ENCODE results near the gene LARP4B. TPM values are rescaled to one million over a fixed set of nuclear protein-coding genes. Genes with fewer than 3 reads are reported as not detected.

LARP4B gene
- total RNA-seq, 2 donors from 2014 or later, result 42.2 to 70.6 TPM

GRCh38 chr10:974038-974784 is 42.7 kb upstream of the LARP4B start:
- Histone ChIP-seq H3K9me3 (peaks cover 8% of the 10 kb centered on the region), H3K27me3 (replicated peaks; ENCODE audit: insufficient read depth) (no peaks in the 10 kb centered on the region), H3K4me1 (ENCODE audit: control insufficient read depth in 1 of 2, low read depth in 2 of 2) (peaks cover 5 to 9% of the 10 kb centered on the region in 2 donors), H3K4me3 (no peak overlapping the region), H3K36me3 (no peaks in the 10 kb centered on the region), H3K27ac (no peak overlapping the region)
- no peak for DNase-seq (ENCODE audit: low spot score)
- TF ChIP-seq CTCF (IDR thresholded peaks at IDR 0.05), result no peak
- no peak for ATAC-seq (ENCODE audit: insufficient number of reproducible peaks, low FRiP score, low read depth)

- no peaks in the 10 kb centered on the region for H3K27me3 ChIP-seq (replicated peaks; ENCODE audit: insufficient read depth)
- no peaks in the 10 kb centered on the region for H3K9me3 ChIP-seq
- no peak overlapping the region for H3K27ac ChIP-seq
- H3K36me3 ChIP-seq, result no peaks in the 10 kb centered on the region
- no peak for TF ChIP-seq CTCF (IDR thresholded peaks at IDR 0.05)
- peaks cover 5 to 9% of the 10 kb centered on the region in 2 donors for H3K4me1 ChIP-seq (ENCODE audit: control insufficient read depth in 1 of 2, low read depth in 2 of 2)
- ATAC-seq (ENCODE audit: insufficient number of reproducible peaks, low FRiP score, low read depth), result no peak
- DNase-seq (ENCODE audit: low spot score), result no peak
- no peak overlapping the region for H3K4me3 ChIP-seq
Measured at GRCh38 chr10:972763-973162, 41.3 kb upstream of the LARP4B start.

- ATAC-seq (ENCODE audit: insufficient number of reproducible peaks, low FRiP score, low read depth) (no peak), DNase-seq (ENCODE audit: low spot score) (no peak)
- no peak overlapping the region for H3K27ac ChIP-seq
- H3K9me3 ChIP-seq, result no peaks in the 10 kb centered on the region
- peaks cover 5 to 9% of the 10 kb centered on the region in 2 donors for H3K4me1 ChIP-seq (ENCODE audit: control insufficient read depth in 1 of 2, low read depth in 2 of 2)
- H3K36me3 ChIP-seq, result no peaks in the 10 kb centered on the region
- no peaks in the 10 kb centered on the region for H3K27me3 ChIP-seq (replicated peaks; ENCODE audit: insufficient read depth)
- H3K4me3 ChIP-seq, result no peak overlapping the region
- TF ChIP-seq CTCF (IDR thresholded peaks at IDR 0.05), result no peak
Measured at GRCh38 chr10:971613-972012, 40.1 kb upstream of the LARP4B start.

- ATAC-seq (ENCODE audit: insufficient number of reproducible peaks, low FRiP score, low read depth) (no peak), DNase-seq (ENCODE audit: low spot score) (no peak)
- no peak for TF ChIP-seq CTCF (IDR thresholded peaks at IDR 0.05)
- H3K4me3 ChIP-seq, result no peak overlapping the region
- no peak overlapping the region for H3K27ac ChIP-seq
- H3K9me3 ChIP-seq, result no peaks in the 10 kb centered on the region
- H3K27me3 ChIP-seq (replicated peaks; ENCODE audit: insufficient read depth), result no peaks in the 10 kb centered on the region
- H3K36me3 ChIP-seq, result no peaks in the 10 kb centered on the region
- peaks cover 5 to 9% of the 10 kb centered on the region in 2 donors for H3K4me1 ChIP-seq (ENCODE audit: control insufficient read depth in 1 of 2, low read depth in 2 of 2)
Measured at GRCh38 chr10:971150-971542, 39.6 kb upstream of the LARP4B start.

- H3K27ac ChIP-seq, result no peak overlapping the region
- DNase-seq (ENCODE audit: low spot score), result no peak
Measured at GRCh38 chr10:970311-971149, 39.0 kb upstream of the LARP4B start.

More at GRCh38 chr10:970311-971149, 39.0 kb upstream of the LARP4B start:
- Histone ChIP-seq H3K36me3 (no peaks in the 10 kb centered on the region), H3K27me3 (replicated peaks; ENCODE audit: insufficient read depth) (no peaks in the 10 kb centered on the region), H3K4me3 (peak overlapping the region; percentile 2), H3K9me3 (no peaks in the 10 kb centered on the region), H3K4me1 (ENCODE audit: control insufficient read depth in 1 of 2, low read depth in 2 of 2) (peaks cover 5 to 9% of the 10 kb centered on the region in 2 donors)
- no peak for ATAC-seq (ENCODE audit: insufficient number of reproducible peaks, low FRiP score, low read depth)
- no peak for TF ChIP-seq CTCF (IDR thresholded peaks at IDR 0.05)

Data from thoracic aorta (tissue), 2 donors.